ENCODE data around the gene C19orf38.

- TF ChIP-seq, protein P1, sequence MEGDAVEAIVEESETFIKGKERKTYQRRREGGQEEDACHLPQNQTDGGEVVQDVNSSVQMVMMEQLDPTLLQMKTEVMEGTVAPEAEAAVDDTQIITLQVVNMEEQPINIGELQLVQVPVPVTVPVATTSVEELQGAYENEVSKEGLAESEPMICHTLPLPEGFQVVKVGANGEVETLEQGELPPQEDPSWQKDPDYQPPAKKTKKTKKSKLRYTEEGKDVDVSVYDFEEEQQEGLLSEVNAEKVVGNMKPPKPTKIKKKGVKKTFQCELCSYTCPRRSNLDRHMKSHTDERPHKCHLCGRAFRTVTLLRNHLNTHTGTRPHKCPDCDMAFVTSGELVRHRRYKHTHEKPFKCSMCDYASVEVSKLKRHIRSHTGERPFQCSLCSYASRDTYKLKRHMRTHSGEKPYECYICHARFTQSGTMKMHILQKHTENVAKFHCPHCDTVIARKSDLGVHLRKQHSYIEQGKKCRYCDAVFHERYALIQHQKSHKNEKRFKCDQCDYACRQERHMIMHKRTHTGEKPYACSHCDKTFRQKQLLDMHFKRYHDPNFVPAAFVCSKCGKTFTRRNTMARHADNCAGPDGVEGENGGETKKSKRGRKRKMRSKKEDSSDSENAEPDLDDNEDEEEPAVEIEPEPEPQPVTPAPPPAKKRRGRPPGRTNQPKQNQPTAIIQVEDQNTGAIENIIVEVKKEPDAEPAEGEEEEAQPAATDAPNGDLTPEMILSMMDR (conservative IDR thresholded peaks at IDR 0.05; ENCODE audit: low read length), result no peak
- no peak for TF ChIP-seq EZH2phosphoT487 (IDR thresholded peaks at IDR 0.05; ENCODE audit: borderline replicate concordance, low read depth, low read length)
Measured at GRCh38 chr19:10831987-10832938, 16.0 kb upstream of the C19orf38 start.

Measured in OCI-LY7 (cell line).